ENCODE results near the gene KSR1.

GRCh38 chr17:27461192-27461859 is 5.1 kb downstream of the KSR1 start:
- TF ChIP-seq CTCF (IDR thresholded peaks at IDR 0.05) (no peak), POLR2A (IDR thresholded peaks at IDR 0.05) (no peak)
